Osteocyte (in vitro differentiated cells): ENCODE data around the gene BLM. TPM values are rescaled to one million over a fixed set of nuclear protein-coding genes. Genes with fewer than 3 reads are reported as not detected.
A peak's percentile ranks its signal among the peaks of the same experiment; 100 is the strongest.

ENCODE experiments used
- DNase-seq: peaks from one replicate; pipeline ENCODE4 v3.0.0; 2021; ENCODE audit warnings: mixed read lengths; ENCODE audit not compliant: unreplicated experiment; ENCODE audit errors: extremely low spot score
- H3K27ac Mint-ChIP-seq: one replicate; pipeline ENCODE4 v1.8.0; 2021; ENCODE audit warnings: mild to moderate bottlenecking, mixed read lengths; ENCODE audit not compliant: unreplicated experiment
- H3K27me3 Mint-ChIP-seq: one replicate; pipeline ENCODE4 v1.8.0; 2021; ENCODE audit warnings: mixed read lengths; ENCODE audit not compliant: unreplicated experiment
- H3K36me3 Mint-ChIP-seq: one replicate; pipeline ENCODE4 v1.8.0; 2021; ENCODE audit warnings: mixed read lengths; ENCODE audit not compliant: unreplicated experiment
- H3K4me1 Mint-ChIP-seq: one replicate; pipeline ENCODE4 v1.8.0; 2021; ENCODE audit warnings: mixed read lengths; ENCODE audit not compliant: unreplicated experiment
- H3K4me3 Mint-ChIP-seq: one replicate; pipeline ENCODE4 v1.8.0; 2021; ENCODE audit warnings: mild to moderate bottlenecking, moderate library complexity, mixed read lengths; ENCODE audit not compliant: unreplicated experiment
- H3K9me3 Mint-ChIP-seq: one replicate; pipeline ENCODE4 v1.8.0; 2021; ENCODE audit warnings: mixed read lengths; ENCODE audit not compliant: unreplicated experiment
- CTCF ChIP-seq: fragments of 200-600 bp; sonication (generic); IDR thresholded peaks from 2 replicates; pipeline ENCODE4 v1.5.0; 2021; ENCODE audit warnings: antibody characterized with exemption, mild to moderate bottlenecking, moderate library complexity
- total RNA-seq: library from RNA; stranded (reverse); gene quantifications from 2 replicates; pipeline ENCODE4 v1.2.1, GENCODE V29; 2021

BLM gene
- total RNA-seq, 1 donor from 2014 or later, result 2.7 TPM

GRCh38 chr15:90818251-90819210, 101.4 kb downstream of the BLM start:
- TF ChIP-seq CTCF, result peak; percentile 11
- Mint-ChIP-seq H3K4me1 (peaks cover 14% of the 10 kb centered on the region), H3K9me3 (no peaks in the 10 kb centered on the region), H3K27ac (no peak overlapping the region), H3K36me3 (peaks cover 2% of the 10 kb centered on the region), H3K27me3 (peaks cover 2% of the 10 kb centered on the region), H3K4me3 (no peak overlapping the region)
- DNase-seq, result no peak

- peaks cover 2% of the 10 kb centered on the region for H3K36me3 Mint-ChIP-seq
- no peak overlapping the region for H3K4me3 Mint-ChIP-seq
- peaks cover 4% of the 10 kb centered on the region for H3K27me3 Mint-ChIP-seq
- TF ChIP-seq CTCF, result no peak
- peaks cover 10% of the 10 kb centered on the region for H3K4me1 Mint-ChIP-seq
- no peaks in the 10 kb centered on the region for H3K9me3 Mint-ChIP-seq
- no peak for DNase-seq
- no peak overlapping the region for H3K27ac Mint-ChIP-seq
Measured at GRCh38 chr15:90819390-90819789, 102.2 kb downstream of the BLM start.

- no peak overlapping the region for H3K27ac Mint-ChIP-seq
- H3K4me1 Mint-ChIP-seq, result peaks cover 10% of the 10 kb centered on the region
- no peak for DNase-seq
Measured at GRCh38 chr15:90819850-90820249, 102.7 kb downstream of the BLM start.

GRCh38 chr15:90820481-90820880, 103.3 kb downstream of the BLM start:
- DNase-seq, result no peak
- Mint-ChIP-seq H3K4me3 (no peak overlapping the region), H3K4me1 (peaks cover 8% of the 10 kb centered on the region), H3K9me3 (no peaks in the 10 kb centered on the region), H3K36me3 (no peaks in the 10 kb centered on the region), H3K27ac (no peak overlapping the region), H3K27me3 (peaks cover 4% of the 10 kb centered on the region)
- no peak for TF ChIP-seq CTCF

More at GRCh38 chr15:90819850-90820249, 102.7 kb downstream of the BLM start:
- Mint-ChIP-seq H3K36me3 (peaks cover 2% of the 10 kb centered on the region), H3K27me3 (peaks cover 4% of the 10 kb centered on the region), H3K9me3 (no peaks in the 10 kb centered on the region), H3K4me3 (no peak overlapping the region)
- no peak for TF ChIP-seq CTCF

- Mint-ChIP-seq H3K9me3 (no peaks in the 10 kb centered on the region), H3K27me3 (peaks cover 4% of the 10 kb centered on the region), H3K27ac (no peak overlapping the region), H3K4me1 (peaks cover 8% of the 10 kb centered on the region), H3K4me3 (no peak overlapping the region), H3K36me3 (no peaks in the 10 kb centered on the region)
- TF ChIP-seq CTCF, result no peak
- no peak for DNase-seq
Measured at GRCh38 chr15:90822204-90822955, 105.2 kb downstream of the BLM start.
